HG02870 (cell line): Measurements from ENCODE around the gene IL17C.

Source experiments
- ATAC-seq: cut with Tn5 transposase; IDR thresholded peaks from one replicate; pipeline ENCODE4 v1.9.1; 2021; ENCODE audit warnings: mild to moderate bottlenecking, moderate library complexity; ENCODE audit not compliant: unreplicated experiment

The IL17C gene

GRCh38 chr16:88638323-88639230 lies at the start of gene IL17C:
Gene IL17C, plus strand, starts transcription at chr16:88638572. Its CDS starts 70 bp downstream, at chr16:88638642.
- ATAC-seq = no peak

- no peak for ATAC-seq
Measured at GRCh38 chr16:88588754-88589153, 49.6 kb upstream of the IL17C start.

- no peak for ATAC-seq
Measured at GRCh38 chr16:88589441-88589840, 48.9 kb upstream of the IL17C start.

GRCh38 chr16:88591577-88592021 lies 46.8 kb upstream of the IL17C start:
- no peak for ATAC-seq

- no peak for ATAC-seq
Measured at GRCh38 chr16:88593061-88593460, 45.3 kb upstream of the IL17C start.

GRCh38 chr16:88593489-88593888 lies 44.9 kb upstream of the IL17C start:
- no peak for ATAC-seq

GRCh38 chr16:88593910-88594309 lies 44.5 kb upstream of the IL17C start:
- ATAC-seq = no peak

GRCh38 chr16:88595101-88595500 lies 43.3 kb upstream of the IL17C start:
- ATAC-seq = no peak

- no peak for ATAC-seq
Measured at GRCh38 chr16:88595921-88596320, 42.5 kb upstream of the IL17C start.

- no peak for ATAC-seq
Measured at GRCh38 chr16:88596483-88596882, 41.9 kb upstream of the IL17C start.

- ATAC-seq = no peak
Measured at GRCh38 chr16:88597856-88598491, 40.4 kb upstream of the IL17C start.

- ATAC-seq = no peak
Measured at GRCh38 chr16:88599092-88599733, 39.2 kb upstream of the IL17C start.

- ATAC-seq = no peak
Measured at GRCh38 chr16:88599825-88600538, 38.4 kb upstream of the IL17C start.

- ATAC-seq = no peak
Measured at GRCh38 chr16:88600539-88600896, 37.9 kb upstream of the IL17C start.

GRCh38 chr16:88601313-88602036 lies 36.9 kb upstream of the IL17C start:
- no peak for ATAC-seq

- no peak for ATAC-seq
Measured at GRCh38 chr16:88602091-88602490, 36.3 kb upstream of the IL17C start.

- ATAC-seq = no peak
Measured at GRCh38 chr16:88605186-88606147, 32.9 kb upstream of the IL17C start.

GRCh38 chr16:88606148-88606757 lies 32.1 kb upstream of the IL17C start:
- ATAC-seq = no peak

- ATAC-seq = no peak
Measured at GRCh38 chr16:88608076-88608475, 30.3 kb upstream of the IL17C start.
